D721Med (cell line): Measurements from ENCODE around the gene SYNM.
"Not testable (repeated sequence)": the region's sequence is repeated elsewhere in the genome, so short reads cannot be mapped to it uniquely, and the experiment has no call there.

Experiments
- DNase-seq: peaks from one replicate; pipeline ENCODE4 v3.0.0; 2011; ENCODE audit warnings: low spot score; ENCODE audit not compliant: insufficient read length
- FAIRE-seq: peaks from 2 replicates; lab custom pipeline; 2011; peaks lifted over from hg19 to GRCh38; lab: Jason Lieb, UNC
- TF ChIP-seq, protein P1 (sequence below): IDR thresholded peaks from 2 replicates; pipeline ENCODE4 v1.5.1; 2012; ENCODE audit warnings: mild to moderate bottlenecking, control low read depth; ENCODE audit not compliant: insufficient read depth; ENCODE audit errors: missing control alignments

Gene SYNM

DNA sequence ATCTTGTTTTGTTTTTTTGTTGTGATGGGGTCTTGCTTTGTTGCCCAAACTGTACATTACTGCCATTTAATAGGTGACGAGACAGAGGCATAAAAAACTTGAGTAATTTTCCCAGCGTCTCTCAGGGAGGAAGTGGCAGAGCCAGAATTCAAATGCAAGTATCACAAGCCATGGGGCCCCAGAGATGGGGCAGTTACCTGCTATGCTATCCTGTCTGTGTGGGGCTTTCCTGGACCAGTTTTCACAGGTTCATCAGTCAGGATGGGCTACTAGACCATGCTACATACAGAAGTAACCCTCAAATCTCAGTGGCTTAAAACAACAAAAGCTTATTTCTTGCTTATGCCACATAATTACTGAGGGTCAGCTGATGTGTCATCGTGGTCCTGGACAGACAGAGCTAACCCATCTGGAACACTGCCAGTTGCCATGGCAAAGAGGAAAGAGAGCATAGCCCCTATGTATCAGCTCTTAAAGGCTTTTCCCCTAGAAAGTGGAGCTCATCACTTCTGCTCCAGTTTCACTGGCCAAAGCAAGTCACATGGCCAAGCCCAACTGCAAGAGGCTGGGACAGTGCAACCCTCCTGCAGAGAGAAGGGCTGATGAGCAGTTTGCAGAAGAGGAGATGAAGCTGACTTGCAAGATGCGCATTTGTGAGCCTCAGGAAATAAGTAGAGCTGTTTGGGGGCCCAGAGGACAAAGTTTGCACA lies 31.7 kb upstream of the SYNM start:
- no peak for DNase-seq
- FAIRE-seq, result no peak
- TF ChIP-seq, protein P1, sequence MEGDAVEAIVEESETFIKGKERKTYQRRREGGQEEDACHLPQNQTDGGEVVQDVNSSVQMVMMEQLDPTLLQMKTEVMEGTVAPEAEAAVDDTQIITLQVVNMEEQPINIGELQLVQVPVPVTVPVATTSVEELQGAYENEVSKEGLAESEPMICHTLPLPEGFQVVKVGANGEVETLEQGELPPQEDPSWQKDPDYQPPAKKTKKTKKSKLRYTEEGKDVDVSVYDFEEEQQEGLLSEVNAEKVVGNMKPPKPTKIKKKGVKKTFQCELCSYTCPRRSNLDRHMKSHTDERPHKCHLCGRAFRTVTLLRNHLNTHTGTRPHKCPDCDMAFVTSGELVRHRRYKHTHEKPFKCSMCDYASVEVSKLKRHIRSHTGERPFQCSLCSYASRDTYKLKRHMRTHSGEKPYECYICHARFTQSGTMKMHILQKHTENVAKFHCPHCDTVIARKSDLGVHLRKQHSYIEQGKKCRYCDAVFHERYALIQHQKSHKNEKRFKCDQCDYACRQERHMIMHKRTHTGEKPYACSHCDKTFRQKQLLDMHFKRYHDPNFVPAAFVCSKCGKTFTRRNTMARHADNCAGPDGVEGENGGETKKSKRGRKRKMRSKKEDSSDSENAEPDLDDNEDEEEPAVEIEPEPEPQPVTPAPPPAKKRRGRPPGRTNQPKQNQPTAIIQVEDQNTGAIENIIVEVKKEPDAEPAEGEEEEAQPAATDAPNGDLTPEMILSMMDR, result no peak

- TF ChIP-seq, protein P1, result no peak
- no peak for FAIRE-seq
- no peak for DNase-seq
Measured at GRCh38 chr15:99074446-99074845, 30.4 kb upstream of the SYNM start.

GRCh38 chr15:99075059-99075652 lies 29.7 kb upstream of the SYNM start:
- DNase-seq, FAIRE-seq: not testable (repeated sequence)

DNA sequence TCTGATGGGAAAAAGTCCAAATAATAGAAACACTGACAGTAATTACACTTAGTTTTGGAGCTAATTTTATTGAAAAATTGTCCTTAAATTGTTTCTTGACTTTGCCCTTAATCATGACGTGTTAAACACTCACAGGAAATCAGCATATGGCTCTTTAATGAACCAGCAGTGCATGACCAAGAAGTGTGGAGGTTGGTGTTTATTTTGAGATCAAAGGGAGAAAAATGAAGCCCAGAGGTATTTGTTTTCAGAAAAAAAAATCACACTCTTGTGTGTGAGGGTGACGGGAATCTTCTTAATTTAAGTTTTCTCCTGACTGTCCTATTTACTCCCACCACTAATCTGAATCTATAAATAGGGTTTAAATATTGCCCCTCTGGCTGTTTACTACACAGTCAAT lies 28.8 kb upstream of the SYNM start:
- FAIRE-seq (no peak), DNase-seq (no peak)
- TF ChIP-seq, protein P1, result no peak

- FAIRE-seq (peak; percentile 89), DNase-seq (no peak)
- TF ChIP-seq, protein P1, result peak; percentile 93
Measured at GRCh38 chr15:99076555-99077308, 28.1 kb upstream of the SYNM start.

- TF ChIP-seq, protein P1, result no peak
- FAIRE-seq (no peak), DNase-seq (no peak)
Measured at GRCh38 chr15:99082798-99083197, 22.1 kb upstream of the SYNM start.

- TF ChIP-seq, protein P1, result no peak
- DNase-seq (no peak), FAIRE-seq (no peak)
Measured at GRCh38 chr15:99084965-99085364, 19.9 kb upstream of the SYNM start.
